Smooth muscle cell (in vitro differentiated cells): Measurements from ENCODE around the gene UGT1A7. TPM values are rescaled to one million over a fixed set of nuclear protein-coding genes. Genes with fewer than 3 reads are reported as not detected.
"Not testable (repeated sequence)": the region's sequence is repeated elsewhere in the genome, so short reads cannot be mapped to it uniquely, and the experiment has no call there.

Source experiments
- DNase-seq: peaks from one replicate; lab custom pipeline; 2025; ENCODE audit not compliant: unreplicated experiment; lab: John Stamatoyannopoulos, UW
- H2AFZ ChIP-seq: fragments of 200-600 bp; sonication (generic); 2 replicates; pipeline ENCODE4 v1.6.0; 2016; ENCODE audit warnings: antibody characterized with exemption, low read depth, mild to moderate bottlenecking
- H3F3A ChIP-seq: fragments of 200-600 bp; sonication (generic); 2 replicates; pipeline ENCODE4 v1.6.0; 2017; ENCODE audit warnings: antibody characterized with exemption, low read depth
- H3K27ac ChIP-seq: fragments of 200-600 bp; sonication (generic); 2 replicates; pipeline ENCODE4 v1.5.1; 2016; ENCODE audit warnings: low read depth, mild to moderate bottlenecking
- H3K27me3 ChIP-seq: fragments of 200-600 bp; sonication (generic); 2 replicates; pipeline ENCODE4 v1.6.1; 2016; ENCODE audit warnings: low read depth, mild to moderate bottlenecking
- H3K36me3 ChIP-seq: fragments of 200-600 bp; sonication (generic); 2 replicates; pipeline ENCODE4 v1.5.1; 2016; ENCODE audit warnings: low read depth
- H3K4me1 ChIP-seq: fragments of 200-600 bp; sonication (generic); 2 replicates; pipeline ENCODE4 v1.5.1; 2016; ENCODE audit warnings: low read depth
- H3K4me2 ChIP-seq: fragments of 200-600 bp; sonication (generic); 2 replicates; pipeline ENCODE4 v1.6.0; 2016; ENCODE audit warnings: mild to moderate bottlenecking
- H3K4me3 ChIP-seq: fragments of 200-600 bp; sonication (generic); 2 replicates; pipeline ENCODE4 v1.5.1; 2016; ENCODE audit warnings: mild to moderate bottlenecking
- H3K79me2 ChIP-seq: fragments of 200-600 bp; sonication (generic); 2 replicates; pipeline ENCODE4 v1.6.0; 2016; ENCODE audit warnings: low read depth, mild to moderate bottlenecking
- H3K9ac ChIP-seq: fragments of 200-600 bp; sonication (generic); 2 replicates; pipeline ENCODE4 v1.6.0; 2016; ENCODE audit warnings: low read depth
- H3K9me3 ChIP-seq: fragments of 200-600 bp; sonication (generic); replicated peaks from 2 replicates; pipeline ENCODE4 v1.5.1; 2016; ENCODE audit warnings: low read depth
- H4K20me1 ChIP-seq: fragments of 200-600 bp; sonication (generic); 2 replicates; pipeline ENCODE4 v1.6.0; 2016; ENCODE audit warnings: low read depth
- CTCF ChIP-seq: fragments of 200-600 bp; sonication (generic); IDR thresholded peaks from 2 replicates; pipeline ENCODE4 v1.5.1; 2017; ENCODE audit warnings: borderline replicate concordance, mild to moderate bottlenecking, antibody characterized with exemption; ENCODE audit not compliant: insufficient read depth, poor library complexity, severe bottlenecking
- WGBS: methylation state at CpG from one replicate; pipeline ENCODE4 v1.1.7; 2016; ENCODE audit warnings: low lambda C conversion rate; 5-methylcytosine and 5-hydroxymethylcytosine counted together
- polyA plus RNA-seq: library from polyadenylated mRNA; unstranded; fragments of >200 nt; fragmentation: Nextera tagmentation; extraction: Ambion mirVana; gene quantifications from 2 replicates; pipeline ENCODE4 v1.2.1, GENCODE V29; 2016
- total RNA-seq: library from RNA; depleted of rRNA; stranded (reverse); fragments of >200 nt; gene quantifications from 2 replicates; pipeline ENCODE4 v1.2.3, GENCODE V29; 2014

Gene UGT1A7
- total and polyA plus RNA-seq, 2 experiments from 2014 or later: not detected

GRCh38 chr2:233746475-233747282 lies 65.0 kb downstream of the UGT1A7 start:
- Histone ChIP-seq H3K4me1 (no peaks in the 10 kb centered on the region), H3F3A (no peaks in the 10 kb centered on the region), H3K4me3 (no peak overlapping the region), H2AFZ (no peak overlapping the region), H3K27ac (no peak overlapping the region), H3K9me3 (no peaks in the 10 kb centered on the region), H4K20me1 (no peaks in the 10 kb centered on the region), H3K4me2 (no peak overlapping the region), H3K27me3 (no peaks in the 10 kb centered on the region), H3K9ac (no peak overlapping the region), H3K79me2 (no peaks in the 10 kb centered on the region), H3K36me3 (no peaks in the 10 kb centered on the region)
- WGBS: 83% methylated on average over 10 of the region's 10 CpGs
- no peak for TF ChIP-seq CTCF
- no peak for DNase-seq

- no peaks in the 10 kb centered on the region for H3K4me1 ChIP-seq
- H4K20me1 ChIP-seq: no peaks in the 10 kb centered on the region
- no peak for DNase-seq
- H3K4me3 ChIP-seq: no peak overlapping the region
- H3K36me3 ChIP-seq: no peaks in the 10 kb centered on the region
- H3F3A ChIP-seq: no peaks in the 10 kb centered on the region
- H3K27me3 ChIP-seq: no peaks in the 10 kb centered on the region
- WGBS: 92% methylated on average over 6 of the region's 6 CpGs
- H3K27ac ChIP-seq: no peak overlapping the region
- H3K9ac ChIP-seq: no peak overlapping the region
- no peak overlapping the region for H2AFZ ChIP-seq
- no peaks in the 10 kb centered on the region for H3K79me2 ChIP-seq
- no peak for TF ChIP-seq CTCF
- H3K4me2 ChIP-seq: no peak overlapping the region
- no peaks in the 10 kb centered on the region for H3K9me3 ChIP-seq
Measured at GRCh38 chr2:233747283-233747544, 65.5 kb downstream of the UGT1A7 start.

GRCh38 chr2:233750689-233751088 lies 69.0 kb downstream of the UGT1A7 start:
- not testable (repeated sequence) for H3K4me2 ChIP-seq, H3K9ac ChIP-seq, H3K27ac ChIP-seq, H4K20me1 ChIP-seq, H3K9me3 ChIP-seq, H3K27me3 ChIP-seq, H3K36me3 ChIP-seq, DNase-seq, H3K79me2 ChIP-seq, H2AFZ ChIP-seq, H3K4me1 ChIP-seq, H3F3A ChIP-seq, H3K4me3 ChIP-seq
- WGBS: 72% methylated on average over 2 of the region's 2 CpGs

- not testable (repeated sequence) for H3K36me3 ChIP-seq, H3K4me1 ChIP-seq, H3K9ac ChIP-seq, H3K4me3 ChIP-seq, H3F3A ChIP-seq, H3K9me3 ChIP-seq, H3K79me2 ChIP-seq, H2AFZ ChIP-seq, H4K20me1 ChIP-seq, DNase-seq, H3K4me2 ChIP-seq, H3K27me3 ChIP-seq, H3K27ac ChIP-seq
- 67% methylated on average over 2 of the region's 2 CpGs for whole genome bisulfite sequencing
Measured at GRCh38 chr2:233751212-233752009, 69.7 kb downstream of the UGT1A7 start.
